GM23338 (cell line): Measurements from ENCODE around the gene NBAS. TPM values are rescaled to one million over a fixed set of nuclear protein-coding genes. Genes with fewer than 3 reads are reported as not detected.

ENCODE experiments used
- ATAC-seq: fragments of 200-7000 bp; cut with Tn5 transposase; 3 replicates; pipeline ENCODE4 v1.9.1; 2020
- DNase-seq: peaks from one replicate; pipeline ENCODE4 v3.0.0-alpha.2; 2015; ENCODE audit warnings: low spot score
- H2AFZ ChIP-seq: fragments of 200-600 bp; sonication (generic); 2 replicates; pipeline ENCODE4 v1.8.0; 2016; ENCODE audit warnings: antibody characterized with exemption, mild to moderate bottlenecking, moderate library complexity
- H3F3A ChIP-seq: fragments of 200-600 bp; sonication (generic); replicated peaks from 2 replicates; pipeline ENCODE4 v1.8.0; 2017; ENCODE audit warnings: antibody characterized with exemption, mixed run types, low read depth
- H3K27ac ChIP-seq: fragments of 200-600 bp; sonication (generic); 2 replicates; pipeline ENCODE4 v1.6.1; 2016; ENCODE audit warnings: low read depth
- H3K27me3 ChIP-seq: fragments of 200-600 bp; sonication (generic); 2 replicates; pipeline ENCODE4 v1.8.0; 2016; ENCODE audit warnings: mild to moderate bottlenecking, mixed run types, moderate library complexity; ENCODE audit not compliant: insufficient read depth
- H3K36me3 ChIP-seq: fragments of 200-600 bp; sonication (generic); 2 replicates; pipeline ENCODE4 v1.8.0; 2016; ENCODE audit warnings: mild to moderate bottlenecking; ENCODE audit not compliant: insufficient read depth
- H3K4me1 ChIP-seq: fragments of 200-600 bp; sonication (generic); 2 replicates; pipeline ENCODE4 v1.8.0; 2016; ENCODE audit warnings: mild to moderate bottlenecking, moderate library complexity; ENCODE audit not compliant: insufficient read depth
- H3K4me2 ChIP-seq: fragments of 200-600 bp; sonication (generic); 2 replicates; pipeline ENCODE4 v1.7.1; 2017; ENCODE audit warnings: mixed run types
- H3K4me3 ChIP-seq: fragments of 200-600 bp; sonication (generic); 2 replicates; pipeline ENCODE4 v1.6.1; 2016; ENCODE audit warnings: mixed run types
- H3K79me2 ChIP-seq: fragments of 200-600 bp; sonication (generic); replicated peaks from 2 replicates; pipeline ENCODE4 v1.8.0; 2017; ENCODE audit warnings: mild to moderate bottlenecking; ENCODE audit not compliant: insufficient read depth
- H3K9me2 ChIP-seq: fragments of 200-600 bp; sonication (generic); 2 replicates; pipeline ENCODE4 v1.8.0; 2017; ENCODE audit not compliant: insufficient read depth
- H4K20me1 ChIP-seq: fragments of 200-600 bp; sonication (generic); replicated peaks from 2 replicates; pipeline ENCODE4 v1.8.0; 2017; ENCODE audit warnings: mild to moderate bottlenecking; ENCODE audit not compliant: insufficient read depth
- H3K27ac Mint-ChIP-seq: 2 replicates; pipeline ENCODE4 v1.8.0; 2020; ENCODE audit warnings: inconsistent platforms, mild to moderate bottlenecking, moderate library complexity, mixed read lengths
- H3K27me3 Mint-ChIP-seq: 3 replicates; pipeline ENCODE4 v1.8.0; 2022; ENCODE audit warnings: low read depth, mild to moderate bottlenecking, moderate library complexity, mixed read lengths, inconsistent platforms; ENCODE audit not compliant: insufficient read depth, poor library complexity
- H3K36me3 Mint-ChIP-seq: 3 replicates; pipeline ENCODE4 v1.8.0; 2021; ENCODE audit warnings: low read depth, mild to moderate bottlenecking, inconsistent platforms, moderate library complexity, mixed read lengths
- H3K4me1 Mint-ChIP-seq: 3 replicates; pipeline ENCODE4 v1.8.0; 2020; ENCODE audit warnings: mild to moderate bottlenecking, inconsistent platforms, mixed read lengths
- H3K4me3 Mint-ChIP-seq: 3 replicates; pipeline ENCODE4 v1.8.0; 2021; ENCODE audit warnings: moderate library complexity, mild to moderate bottlenecking, inconsistent platforms, mixed read lengths
- H3K9me3 Mint-ChIP-seq: 3 replicates; pipeline ENCODE4 v1.8.0; 2020; ENCODE audit warnings: moderate library complexity, mild to moderate bottlenecking, inconsistent platforms, mixed read lengths
- CREB1 ChIP-seq: fragments of 250-450 bp; sonication (Bioruptor Pico); IDR thresholded peaks from 2 replicates; pipeline ENCODE4 v1.5.0; 2020; ENCODE audit warnings: low read depth, mild to moderate bottlenecking, moderate library complexity
- ZNF331 ChIP-seq: fragments of 250-450 bp; sonication (Bioruptor Pico); IDR thresholded peaks from 2 replicates; pipeline ENCODE4 v1.5.0; 2020; ENCODE audit warnings: low read depth, mild to moderate bottlenecking, moderate library complexity
- polyA plus RNA-seq: library from polyadenylated mRNA; unstranded; fragments of >200 nt; fragmentation: Nextera tagmentation; extraction: Ambion mirVana; gene quantifications from 2 replicates; pipeline ENCODE4 v1.2.1, GENCODE V29; 2016
- total RNA-seq: library from RNA; depleted of rRNA; stranded (reverse); fragments of >200 nt; shearing (Covaris generic); gene quantifications from 2 replicates; pipeline ENCODE4 v1.2.3, GENCODE V29; 2014
- TF ChIP-seq, protein P1 (sequence below), 2 experiments: fragments of 200-600 bp in 1 of 2; sonication (generic) in 1 of 2; conservative IDR thresholded peaks; 2 replicates each; pipeline versions ENCODE4 v1.5.1 to v1.6.1; 2016 to 2017; ENCODE audit warnings: antibody characterized with exemption in 2 of 2, low read depth in 2 of 2, mild to moderate bottlenecking in 2 of 2, moderate library complexity in 1 of 2
- TF ChIP-seq, protein P2 (sequence below): IDR thresholded peaks from one replicate; pipeline ENCODE4 v1.6.1; 2018; ENCODE audit warnings: antibody characterized with exemption; ENCODE audit not compliant: unreplicated experiment

The NBAS gene
- total and polyA plus RNA-seq, 2 experiments from 2014 or later = 24.8 to 38.9 TPM

DNA sequence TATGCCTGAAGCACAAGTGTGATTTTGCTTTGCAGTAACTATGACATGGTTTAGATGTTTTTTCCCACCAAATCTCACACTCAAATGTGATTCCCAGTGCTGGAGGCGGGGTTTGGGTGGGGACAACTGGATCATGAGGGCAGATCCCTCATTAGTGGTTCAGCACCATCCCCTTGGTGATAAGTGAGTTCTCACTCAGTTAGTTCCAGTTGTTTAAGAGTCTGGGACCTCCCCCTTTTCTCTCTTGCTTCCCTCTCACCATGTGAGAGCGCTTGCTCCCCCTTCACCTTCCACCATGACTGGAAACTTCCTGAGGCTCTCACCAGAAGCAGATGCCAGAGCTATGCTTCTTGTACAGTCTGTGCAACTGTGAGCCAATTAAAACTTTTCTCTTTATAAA lies 102.9 kb downstream of the NBAS start:
- H4K20me1 ChIP-seq = no peaks in the 10 kb centered on the region
- H3K4me1 ChIP-seq = no peaks in the 10 kb centered on the region
- H3K79me2 ChIP-seq = no peaks in the 10 kb centered on the region
- no peak for DNase-seq
- no peaks in the 10 kb centered on the region for H3F3A ChIP-seq
- no peak for ATAC-seq
- no peak overlapping the region for H2AFZ ChIP-seq
- H3K9me2 ChIP-seq = no peaks in the 10 kb centered on the region
- Mint-ChIP-seq H3K27ac (peak overlapping the region; percentile 78; the same call in 1 of the 2 replicates), H3K4me3 (no peak overlapping the region), H3K9me3 (no peaks in the 10 kb centered on the region), H3K36me3 (peaks cover 3% of the 10 kb centered on the region; the same call in 1 of the 3 replicates), H3K4me1 (peaks cover 10% of the 10 kb centered on the region; the same call in 2 of the 3 replicates), H3K27me3 (peaks cover 1% of the 10 kb centered on the region)
- no peaks in the 10 kb centered on the region for H3K36me3 ChIP-seq
- TF ChIP-seq, protein P1, sequence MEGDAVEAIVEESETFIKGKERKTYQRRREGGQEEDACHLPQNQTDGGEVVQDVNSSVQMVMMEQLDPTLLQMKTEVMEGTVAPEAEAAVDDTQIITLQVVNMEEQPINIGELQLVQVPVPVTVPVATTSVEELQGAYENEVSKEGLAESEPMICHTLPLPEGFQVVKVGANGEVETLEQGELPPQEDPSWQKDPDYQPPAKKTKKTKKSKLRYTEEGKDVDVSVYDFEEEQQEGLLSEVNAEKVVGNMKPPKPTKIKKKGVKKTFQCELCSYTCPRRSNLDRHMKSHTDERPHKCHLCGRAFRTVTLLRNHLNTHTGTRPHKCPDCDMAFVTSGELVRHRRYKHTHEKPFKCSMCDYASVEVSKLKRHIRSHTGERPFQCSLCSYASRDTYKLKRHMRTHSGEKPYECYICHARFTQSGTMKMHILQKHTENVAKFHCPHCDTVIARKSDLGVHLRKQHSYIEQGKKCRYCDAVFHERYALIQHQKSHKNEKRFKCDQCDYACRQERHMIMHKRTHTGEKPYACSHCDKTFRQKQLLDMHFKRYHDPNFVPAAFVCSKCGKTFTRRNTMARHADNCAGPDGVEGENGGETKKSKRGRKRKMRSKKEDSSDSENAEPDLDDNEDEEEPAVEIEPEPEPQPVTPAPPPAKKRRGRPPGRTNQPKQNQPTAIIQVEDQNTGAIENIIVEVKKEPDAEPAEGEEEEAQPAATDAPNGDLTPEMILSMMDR (conservative IDR thresholded peaks at IDR 0.05; ENCODE audit: low read depth in 2 of 2) = no peak
- TF ChIP-seq CREB1 = no peak
- TF ChIP-seq, protein P2, sequence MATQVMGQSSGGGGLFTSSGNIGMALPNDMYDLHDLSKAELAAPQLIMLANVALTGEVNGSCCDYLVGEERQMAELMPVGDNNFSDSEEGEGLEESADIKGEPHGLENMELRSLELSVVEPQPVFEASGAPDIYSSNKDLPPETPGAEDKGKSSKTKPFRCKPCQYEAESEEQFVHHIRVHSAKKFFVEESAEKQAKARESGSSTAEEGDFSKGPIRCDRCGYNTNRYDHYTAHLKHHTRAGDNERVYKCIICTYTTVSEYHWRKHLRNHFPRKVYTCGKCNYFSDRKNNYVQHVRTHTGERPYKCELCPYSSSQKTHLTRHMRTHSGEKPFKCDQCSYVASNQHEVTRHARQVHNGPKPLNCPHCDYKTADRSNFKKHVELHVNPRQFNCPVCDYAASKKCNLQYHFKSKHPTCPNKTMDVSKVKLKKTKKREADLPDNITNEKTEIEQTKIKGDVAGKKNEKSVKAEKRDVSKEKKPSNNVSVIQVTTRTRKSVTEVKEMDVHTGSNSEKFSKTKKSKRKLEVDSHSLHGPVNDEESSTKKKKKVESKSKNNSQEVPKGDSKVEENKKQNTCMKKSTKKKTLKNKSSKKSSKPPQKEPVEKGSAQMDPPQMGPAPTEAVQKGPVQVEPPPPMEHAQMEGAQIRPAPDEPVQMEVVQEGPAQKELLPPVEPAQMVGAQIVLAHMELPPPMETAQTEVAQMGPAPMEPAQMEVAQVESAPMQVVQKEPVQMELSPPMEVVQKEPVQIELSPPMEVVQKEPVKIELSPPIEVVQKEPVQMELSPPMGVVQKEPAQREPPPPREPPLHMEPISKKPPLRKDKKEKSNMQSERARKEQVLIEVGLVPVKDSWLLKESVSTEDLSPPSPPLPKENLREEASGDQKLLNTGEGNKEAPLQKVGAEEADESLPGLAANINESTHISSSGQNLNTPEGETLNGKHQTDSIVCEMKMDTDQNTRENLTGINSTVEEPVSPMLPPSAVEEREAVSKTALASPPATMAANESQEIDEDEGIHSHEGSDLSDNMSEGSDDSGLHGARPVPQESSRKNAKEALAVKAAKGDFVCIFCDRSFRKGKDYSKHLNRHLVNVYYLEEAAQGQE = no peak
- no peak for TF ChIP-seq ZNF331
- no peak overlapping the region for H3K4me2 ChIP-seq
- no peak overlapping the region for H3K4me3 ChIP-seq
- no peaks in the 10 kb centered on the region for H3K27me3 ChIP-seq
- no peak overlapping the region for H3K27ac ChIP-seq

DNA sequence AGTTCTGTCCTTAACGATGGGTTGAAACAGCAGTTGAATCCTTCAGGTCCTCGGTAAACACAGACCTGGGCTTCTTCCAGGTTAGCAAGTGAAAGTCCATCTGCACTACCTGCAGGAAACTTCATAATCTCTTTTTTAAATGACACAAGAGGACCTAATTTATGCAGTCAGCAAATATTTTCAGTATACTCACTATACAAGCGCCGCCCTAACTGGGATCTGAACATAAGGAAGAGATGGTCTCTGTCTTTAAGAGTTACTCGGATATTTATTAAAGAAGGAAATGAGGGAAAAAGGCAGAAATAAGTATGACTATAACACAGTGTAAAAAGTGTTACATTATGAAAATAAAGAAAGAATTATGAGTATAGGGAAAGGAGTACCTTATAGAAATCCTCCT lies 103.3 kb downstream of the NBAS start:
- Histone ChIP-seq H3K4me1 (no peaks in the 10 kb centered on the region), H3K27me3 (no peaks in the 10 kb centered on the region), H3K79me2 (no peaks in the 10 kb centered on the region), H4K20me1 (no peaks in the 10 kb centered on the region), H3K27ac (no peak overlapping the region), H3F3A (no peaks in the 10 kb centered on the region), H3K4me3 (no peak overlapping the region), H3K36me3 (no peaks in the 10 kb centered on the region), H2AFZ (no peak overlapping the region), H3K4me2 (no peak overlapping the region), H3K9me2 (no peaks in the 10 kb centered on the region)
- ATAC-seq (no peak), DNase-seq (no peak)
- no peaks in the 10 kb centered on the region for H3K9me3 Mint-ChIP-seq
- H3K27me3 Mint-ChIP-seq = peaks cover 1% of the 10 kb centered on the region
- H3K4me3 Mint-ChIP-seq = no peak overlapping the region
- H3K36me3 Mint-ChIP-seq = peaks cover 3% of the 10 kb centered on the region; the same call in 1 of the 3 replicates
- H3K27ac Mint-ChIP-seq = no peak overlapping the region
- TF ChIP-seq, protein P2 = no peak
- H3K4me1 Mint-ChIP-seq = peaks cover 10% of the 10 kb centered on the region; the same call in 2 of the 3 replicates
